ENCODE data around the gene TSEN2. TPM values are rescaled to one million over a fixed set of nuclear protein-coding genes. Genes with fewer than 3 reads are reported as not detected.

The TSEN2 gene
- total RNA-seq, 1 donor from 2014 or later, result 11.4 TPM

DNA sequence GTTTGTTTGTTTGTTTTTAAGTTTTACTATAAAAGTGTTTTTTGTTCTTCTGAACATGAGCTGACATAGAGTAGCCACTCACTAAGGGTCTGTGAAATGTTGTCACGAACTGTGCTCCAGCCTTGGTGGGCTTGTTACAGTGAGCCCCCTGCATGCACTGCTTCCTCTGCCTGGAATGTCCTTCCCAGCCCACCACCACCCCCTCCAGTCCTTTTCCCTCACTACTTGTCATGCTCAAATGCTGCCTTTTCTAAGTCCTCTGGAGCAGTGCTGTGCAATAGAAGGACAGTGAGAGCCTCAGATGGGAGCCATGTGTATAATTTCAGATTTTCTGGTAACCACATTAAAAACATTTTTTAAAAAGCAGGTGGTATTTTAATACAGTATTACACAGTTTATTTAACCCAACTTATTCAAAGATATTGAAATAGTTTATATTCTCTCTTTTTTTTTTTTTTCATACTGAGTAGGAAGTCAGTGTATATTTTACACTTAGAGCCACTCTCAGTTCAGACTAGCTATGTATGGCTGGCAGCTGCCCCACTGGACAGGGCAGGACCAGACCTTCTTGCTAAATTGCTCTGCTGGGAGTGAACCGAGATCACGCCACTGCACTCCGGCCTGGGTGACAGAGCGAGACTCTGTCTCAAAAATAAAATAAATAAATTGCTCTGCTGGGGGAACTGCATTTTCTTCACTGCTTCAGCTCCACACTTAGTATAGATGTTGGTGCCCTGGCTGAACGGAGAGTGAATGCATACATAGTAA lies 34.2 kb downstream of the TSEN2 start:
- Histone ChIP-seq H3K4me3 (ENCODE audit: low read depth, low read length) (no peak overlapping the region), H3K36me3 (ENCODE audit: control insufficient read depth, insufficient read depth, low read length) (no peaks in the 10 kb centered on the region), H3K27me3 (ENCODE audit: control insufficient read depth, insufficient read depth, low read length) (no peaks in the 10 kb centered on the region)
- TF ChIP-seq CTCF (IDR thresholded peaks at IDR 0.05; ENCODE audit: insufficient read depth, low read length, poor library complexity, severe bottlenecking), result no peak
- no peak for DNase-seq (ENCODE audit: low read depth)

GRCh38 chr3:12521010-12521409 lies 36.7 kb downstream of the TSEN2 start:
- DNase-seq (ENCODE audit: low read depth), result no peak
- no peak overlapping the region for H3K4me3 ChIP-seq (ENCODE audit: low read depth, low read length)
- no peaks in the 10 kb centered on the region for H3K27me3 ChIP-seq (ENCODE audit: control insufficient read depth, insufficient read depth, low read length)
- no peak for TF ChIP-seq CTCF (IDR thresholded peaks at IDR 0.05; ENCODE audit: insufficient read depth, low read length, poor library complexity, severe bottlenecking)
- no peaks in the 10 kb centered on the region for H3K36me3 ChIP-seq (ENCODE audit: control insufficient read depth, insufficient read depth, low read length)

- H3K4me3 ChIP-seq (ENCODE audit: low read depth, low read length), result no peak overlapping the region
- H3K36me3 ChIP-seq (ENCODE audit: control insufficient read depth, insufficient read depth, low read length), result peaks cover 2% of the 10 kb centered on the region
- TF ChIP-seq CTCF (IDR thresholded peaks at IDR 0.05; ENCODE audit: insufficient read depth, low read length, poor library complexity, severe bottlenecking), result no peak
- no peak for DNase-seq (ENCODE audit: low read depth)
- no peaks in the 10 kb centered on the region for H3K27me3 ChIP-seq (ENCODE audit: control insufficient read depth, insufficient read depth, low read length)
Measured at GRCh38 chr3:12522721-12523120, 38.4 kb downstream of the TSEN2 start.

DNA sequence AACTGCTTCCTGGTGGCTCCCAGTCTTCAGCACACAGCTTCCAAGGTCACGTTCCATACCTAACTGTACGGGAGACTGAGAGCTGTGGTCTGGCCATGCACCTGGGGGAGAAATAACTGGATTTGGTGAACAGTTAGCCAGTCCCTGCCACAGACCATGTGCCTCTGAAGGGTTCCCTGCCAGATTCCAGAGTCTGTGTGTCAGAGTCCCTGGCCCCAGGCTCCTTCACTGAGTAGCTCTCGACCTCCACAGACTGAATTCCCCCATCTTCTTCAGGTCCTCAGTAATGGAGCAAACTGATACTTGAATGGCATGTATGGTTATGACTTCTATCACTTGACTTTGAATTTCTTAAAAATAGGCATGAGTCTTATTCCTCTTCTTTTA lies 43.5 kb downstream of the TSEN2 start:
- DNase-seq (ENCODE audit: low read depth), result no peak
- Histone ChIP-seq H3K4me3 (ENCODE audit: low read depth, low read length) (no peak overlapping the region), H3K27me3 (ENCODE audit: control insufficient read depth, insufficient read depth, low read length) (no peaks in the 10 kb centered on the region), H3K36me3 (ENCODE audit: control insufficient read depth, insufficient read depth, low read length) (peaks cover 2% of the 10 kb centered on the region)
- no peak for TF ChIP-seq CTCF (IDR thresholded peaks at IDR 0.05; ENCODE audit: insufficient read depth, low read length, poor library complexity, severe bottlenecking)

DNA sequence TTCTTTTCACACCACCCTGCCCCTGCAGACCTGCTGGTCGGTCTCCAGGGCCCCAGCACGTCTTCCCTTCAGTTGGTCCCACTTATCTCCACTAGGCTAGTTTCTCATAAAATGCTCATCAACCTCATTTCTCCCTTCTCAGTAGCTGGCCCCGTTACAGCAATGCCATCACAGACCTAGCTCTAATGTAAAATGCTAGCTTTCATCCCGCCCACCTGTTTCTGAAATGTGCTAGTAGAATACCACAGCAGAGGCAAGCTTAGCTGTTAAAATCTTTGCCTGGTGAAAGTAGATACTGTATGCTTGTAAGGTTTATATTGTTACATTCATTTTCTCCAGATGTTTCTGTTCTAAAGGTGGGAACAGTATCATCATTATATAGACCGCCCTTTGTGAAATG lies 47.9 kb downstream of the TSEN2 start:
- Histone ChIP-seq H3K4me3 (ENCODE audit: low read depth, low read length) (no peak overlapping the region), H3K36me3 (ENCODE audit: control insufficient read depth, insufficient read depth, low read length) (no peaks in the 10 kb centered on the region), H3K27me3 (ENCODE audit: control insufficient read depth, insufficient read depth, low read length) (no peaks in the 10 kb centered on the region)
- no peak for DNase-seq (ENCODE audit: low read depth)
- TF ChIP-seq CTCF (IDR thresholded peaks at IDR 0.05; ENCODE audit: insufficient read depth, low read length, poor library complexity, severe bottlenecking), result no peak

- H3K36me3 ChIP-seq (ENCODE audit: control insufficient read depth, insufficient read depth, low read length), result no peaks in the 10 kb centered on the region
- no peak for TF ChIP-seq CTCF (IDR thresholded peaks at IDR 0.05; ENCODE audit: insufficient read depth, low read length, poor library complexity, severe bottlenecking)
- no peak overlapping the region for H3K4me3 ChIP-seq (ENCODE audit: low read depth, low read length)
- no peak for DNase-seq (ENCODE audit: low read depth)
- no peaks in the 10 kb centered on the region for H3K27me3 ChIP-seq (ENCODE audit: control insufficient read depth, insufficient read depth, low read length)
Measured at GRCh38 chr3:12536423-12536822, 52.1 kb downstream of the TSEN2 start.

Measured in kidney epithelial cell (primary cell).